Ovary (tissue), 10 donors: ENCODE results near the gene TBC1D3C. TPM values are rescaled to one million over a fixed set of nuclear protein-coding genes. Genes with fewer than 3 reads are reported as not detected.
"Not testable (repeated sequence)": the region's sequence is repeated elsewhere in the genome, so short reads cannot be mapped to it uniquely, and the experiment has no call there.

Source experiments
- DNase-seq, 5 donors: peaks; one replicate each; pipeline ENCODE4 v3.0.0-alpha.2; 2019 to 2020
- H3K27ac ChIP-seq, 2 donors: fragments of 200-600 bp; one replicate each; pipeline versions ENCODE4 v1.5.1 to v1.8.0; 2019 to 2022
- H3K27me3 ChIP-seq: fragments of 200-600 bp; one replicate; pipeline ENCODE4 v1.8.0; 2022
- H3K36me3 ChIP-seq: fragments of 200-600 bp; sonication (generic); one replicate; pipeline ENCODE4 v1.5.1; 2019
- H3K4me1 ChIP-seq: one replicate; pipeline ENCODE4 v1.8.1; 2013; ENCODE audit warnings: mild to moderate bottlenecking, moderate library complexity; ENCODE audit not compliant: insufficient read depth
- H3K4me3 ChIP-seq: fragments of 200-600 bp; sonication (generic); one replicate; pipeline ENCODE4 v1.5.1; 2017
- H3K9me3 ChIP-seq, 2 donors: fragments of 200-600 bp in 1 of 2; sonication (generic) in 1 of 2; one replicate each; pipeline versions ENCODE4 v1.5.1 to v1.8.1; 2013 to 2019; ENCODE audit warnings: mild to moderate bottlenecking in 1 of 2, moderate library complexity in 1 of 2
- WGBS, 3 donors: extraction: QIAGEN DNeasy Blood & Tissue Kit in 1 of 3; methylation state at CpG; one replicate each; pipeline versions ENCODE4 v1.1.5 to v1.1.7; 2013 to 2017; 5-methylcytosine and 5-hydroxymethylcytosine counted together
- intact Hi-C, 4 donors: fragments of 100-400 bp; cut with DNase I; formaldehyde crosslinking; loops; one replicate each; pipeline versions ENCODE4 v1.11.0 to v1.15.1; 2022 to 2023
- long read RNA-seq, 3 donors: library from polyadenylated mRNA in 2 of 3; unstranded in 2 of 3; transcript quantifications; one replicate each; pipeline ENCODE4 v2.0.0 and lab custom pipeline, GENCODE V29; 2021 to 2026
- polyA plus RNA-seq, 2 donors: library from polyadenylated mRNA; stranded (reverse); fragments of 200-250 nt in 1 of 2; fragments of 350-450 nt in 1 of 2; fragmentation: Illumina TruSeq in 1 of 2; extraction: RNeasy Lipid Tissue Mini Kit (QIAGEN cat#74804) in 1 of 2; gene quantifications; one replicate each; pipeline ENCODE4 v1.2.3, GENCODE V29; 2013 to 2014
- small RNA-seq: library from RNA; depleted of rRNA; stranded (forward); fragments of <200 nt; gene quantifications from one replicate; pipeline ENCODE3, GENCODE V24; 2016
- total RNA-seq, 7 donors: library from RNA; depleted of rRNA in 2 of 7; stranded (reverse); fragments of >200 nt in 2 of 7; fragmentation: NEBNext Ultra II Directional in 3 of 7; extraction: Animal tissue kit (Norgen Biotek cat#: 25700) in 3 of 7; gene quantifications; one replicate each; pipeline versions ENCODE4 v1.1.0 to v1.2.4, GENCODE V29; 2016 to 2023
- donor health status: DM: no; HTN: no; CAD: no; lungs with moderate emphysema.
- donor health status: DM: no; HTN: no; CAD: no.
- donor health status: Bipolar disorder and iron deficiency.
- donor health status: DM: yes; HTN: yes; CAD: no.
- donor health status: DM: no; HTN: no; CAD: no.
- donor health status: DM: yes; HTN: yes; CAD: no.

TBC1D3C gene
- total RNA-seq: not detected
- not detected for polyA plus RNA-seq
- long read RNA-seq, donor 1: 0 reads
- long read RNA-seq, donor 2: 0 reads
- long read RNA-seq, donor 3: 0 reads

- H3K4me3 ChIP-seq, DNase-seq, H3K27me3 ChIP-seq, H3K27ac ChIP-seq, H3K9me3 ChIP-seq, H3K36me3 ChIP-seq, H3K4me1 ChIP-seq, intact Hi-C loops: not testable (repeated sequence)
- WGBS, 3 donors: no CpG with 5 or more reads among the region's 10 CpGs
Measured at GRCh38 chr17:38068534-38068933, at the start of gene TBC1D3C. TSS of gene TBC1D3C (minus strand) at chr17:38068634. CDS start at chr17:38067066, 1,568 bp downstream.

GRCh38 chr17:38099262-38099661 is 30.8 kb upstream of the TBC1D3C start:
- H3K27ac ChIP-seq: not testable (repeated sequence)

DNA sequence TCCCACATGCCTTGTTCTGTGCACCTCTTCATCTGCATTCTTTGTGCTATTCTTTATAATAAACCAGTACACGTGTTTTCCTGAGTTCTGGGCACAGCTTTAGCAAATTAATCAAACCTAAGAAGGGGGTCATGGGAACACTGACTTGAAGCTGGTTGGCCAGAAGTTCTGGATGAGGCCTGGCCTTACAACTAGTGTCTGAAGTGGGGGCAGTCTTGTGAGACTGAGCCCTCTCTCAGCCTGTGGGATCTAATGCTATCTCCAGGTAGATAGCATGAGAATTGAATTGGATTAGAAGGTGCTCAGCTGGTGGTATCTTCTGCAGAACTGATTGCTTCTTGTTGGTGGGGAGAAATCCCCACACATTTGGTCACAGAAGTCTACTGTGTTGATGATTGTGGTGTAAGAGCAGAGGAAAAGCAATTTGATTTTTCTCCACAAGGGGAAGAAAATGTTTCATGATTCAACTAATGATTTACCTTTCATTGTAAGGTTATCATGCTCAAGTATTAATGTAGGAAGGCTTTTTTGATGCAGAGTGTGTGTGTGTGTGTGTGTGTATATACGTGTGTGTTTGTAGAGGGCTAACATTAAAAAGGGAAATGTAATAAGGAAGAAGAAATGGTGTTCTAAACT is 25.7 kb upstream of the TBC1D3C start:
- H3K4me1 ChIP-seq, H3K36me3 ChIP-seq, H3K27me3 ChIP-seq, H3K4me3 ChIP-seq, H3K27ac ChIP-seq, DNase-seq, H3K9me3 ChIP-seq, intact Hi-C loops: not testable (repeated sequence)
- no CpG with 5 or more reads among the region's 2 CpGs for WGBS, 3 donors

More at GRCh38 chr17:38099262-38099661, 30.8 kb upstream of the TBC1D3C start:
- intact Hi-C loops, H3K4me3 ChIP-seq, H3K27me3 ChIP-seq, H3K9me3 ChIP-seq, H3K36me3 ChIP-seq, DNase-seq, H3K4me1 ChIP-seq: not testable (repeated sequence)
- no CpG with 5 or more reads among the region's 1 CpG for WGBS, 3 donors

- H3K27ac ChIP-seq, H3K27me3 ChIP-seq, intact Hi-C loops, DNase-seq, H3K36me3 ChIP-seq, H3K4me1 ChIP-seq, H3K4me3 ChIP-seq, H3K9me3 ChIP-seq: not testable (repeated sequence)
- 94% methylated on average over 7 of the region's 10 CpGs; no CpG with 5 or more reads in 2 of the 3 donors for WGBS, 3 donors
Measured at GRCh38 chr17:38088120-38088519, 19.7 kb upstream of the TBC1D3C start.

GRCh38 chr17:38087344-38087743 is 18.9 kb upstream of the TBC1D3C start:
- H3K27me3 ChIP-seq, intact Hi-C loops, H3K4me1 ChIP-seq, H3K4me3 ChIP-seq, H3K27ac ChIP-seq, H3K36me3 ChIP-seq, H3K9me3 ChIP-seq, DNase-seq: not testable (repeated sequence)
- no CpG with 5 or more reads among the region's 1 CpG for WGBS, 3 donors

Small RNA genes within 50 kb of the gene (small RNA-seq; reads per million reads assigned to genes)
- gene RF00019: not detected

Other genes starting within 250 kb of the TBC1D3C start
- gene TBC1D3K, start 144.2 kb downstream of the TBC1D3C start, total RNA-seq: not detected
- not detected for gene TBC1D3K, start 144.2 kb downstream of the TBC1D3C start, polyA plus RNA-seq
- gene TBC1D3L, start 79.6 kb downstream of the TBC1D3C start, total RNA-seq: 10 to 100 TPM in 4 of 7 donors, 1 to 10 TPM in 3; 6.7 to 18.1 (median 10.7) TPM
- 1 to 10 TPM; 4.2 to 9.2 TPM for gene TBC1D3L, start 79.6 kb downstream of the TBC1D3C start, polyA plus RNA-seq
- gene TBC1D3D, start 64.7 kb downstream of the TBC1D3C start, total RNA-seq: under 1 TPM in 3 of 7 donors, not detected in 4; 0.33 to 0.91 (median 0.59) TPM
- gene TBC1D3D, start 64.7 kb downstream of the TBC1D3C start, polyA plus RNA-seq: 1 to 10 TPM in 1 of 2 donors, under 1 TPM in 1; 0.33 to 2.2 TPM
- not detected for gene TBC1D3E, start 59.3 kb upstream of the TBC1D3C start, total RNA-seq
- gene TBC1D3E, start 59.3 kb upstream of the TBC1D3C start, polyA plus RNA-seq: not detected
- gene TBC1D3, start 123.9 kb upstream of the TBC1D3C start, total RNA-seq: not detected
- not detected for gene TBC1D3, start 123.9 kb upstream of the TBC1D3C start, polyA plus RNA-seq
- gene MRPL45, start 228.5 kb upstream of the TBC1D3C start, total RNA-seq: 10 to 100 TPM; 24.5 to 40.8 (median 33.8) TPM
- 10 to 100 TPM; 40.6 to 74.5 TPM for gene MRPL45, start 228.5 kb upstream of the TBC1D3C start, polyA plus RNA-seq